ENCODE data around the gene POLR2L.

POLR2L gene

GRCh38 chr11:824942-825341 is 17.4 kb downstream of the POLR2L start:
- no peak for DNase-seq

GRCh38 chr11:824292-824880 is 17.9 kb downstream of the POLR2L start:
- DNase-seq: no peak

- no peak for DNase-seq
Measured at GRCh38 chr11:823441-824291, 18.7 kb downstream of the POLR2L start.

DNA sequence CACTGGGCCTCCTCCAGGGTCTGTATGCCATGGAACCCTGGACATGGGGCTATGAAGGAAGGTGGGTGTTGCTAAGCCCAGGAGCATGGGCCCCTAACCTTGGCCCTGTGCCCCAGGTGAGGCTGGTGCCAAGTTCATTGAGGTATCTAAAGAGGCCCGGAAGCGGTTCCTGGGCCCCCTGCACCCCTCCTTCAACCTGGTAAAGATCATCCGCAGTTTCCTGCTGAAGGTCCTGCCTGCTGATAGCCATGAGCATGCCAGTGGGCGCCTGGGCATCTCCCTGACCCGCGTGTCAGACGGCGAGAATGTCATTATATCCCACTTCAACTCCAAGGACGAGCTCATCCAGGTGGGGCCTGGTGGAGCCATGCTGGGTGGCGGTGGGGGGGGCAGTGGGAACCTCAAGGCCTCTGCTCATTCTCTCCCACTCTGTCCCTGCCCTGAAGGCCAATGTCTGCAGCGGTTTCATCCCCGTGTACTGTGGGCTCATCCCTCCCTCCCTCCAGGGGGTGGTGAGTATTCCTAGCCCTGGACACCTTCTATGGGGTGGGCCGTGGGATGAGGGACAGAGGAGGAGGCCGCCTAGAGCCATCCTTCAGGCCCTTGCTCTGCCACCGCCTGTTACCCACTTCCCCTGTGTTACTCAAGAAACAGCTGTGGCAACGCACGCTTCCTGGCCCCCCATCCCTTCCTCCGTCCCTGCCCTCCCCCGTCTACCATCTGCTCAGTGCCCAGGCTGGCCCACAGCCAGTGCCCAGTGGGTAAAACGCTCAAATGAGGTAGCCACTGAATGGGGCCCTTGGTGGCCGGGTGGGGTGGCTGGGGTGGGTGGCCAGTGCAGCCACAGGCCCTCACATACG is 20.6 kb downstream of the POLR2L start:
- no peak for DNase-seq

DNA sequence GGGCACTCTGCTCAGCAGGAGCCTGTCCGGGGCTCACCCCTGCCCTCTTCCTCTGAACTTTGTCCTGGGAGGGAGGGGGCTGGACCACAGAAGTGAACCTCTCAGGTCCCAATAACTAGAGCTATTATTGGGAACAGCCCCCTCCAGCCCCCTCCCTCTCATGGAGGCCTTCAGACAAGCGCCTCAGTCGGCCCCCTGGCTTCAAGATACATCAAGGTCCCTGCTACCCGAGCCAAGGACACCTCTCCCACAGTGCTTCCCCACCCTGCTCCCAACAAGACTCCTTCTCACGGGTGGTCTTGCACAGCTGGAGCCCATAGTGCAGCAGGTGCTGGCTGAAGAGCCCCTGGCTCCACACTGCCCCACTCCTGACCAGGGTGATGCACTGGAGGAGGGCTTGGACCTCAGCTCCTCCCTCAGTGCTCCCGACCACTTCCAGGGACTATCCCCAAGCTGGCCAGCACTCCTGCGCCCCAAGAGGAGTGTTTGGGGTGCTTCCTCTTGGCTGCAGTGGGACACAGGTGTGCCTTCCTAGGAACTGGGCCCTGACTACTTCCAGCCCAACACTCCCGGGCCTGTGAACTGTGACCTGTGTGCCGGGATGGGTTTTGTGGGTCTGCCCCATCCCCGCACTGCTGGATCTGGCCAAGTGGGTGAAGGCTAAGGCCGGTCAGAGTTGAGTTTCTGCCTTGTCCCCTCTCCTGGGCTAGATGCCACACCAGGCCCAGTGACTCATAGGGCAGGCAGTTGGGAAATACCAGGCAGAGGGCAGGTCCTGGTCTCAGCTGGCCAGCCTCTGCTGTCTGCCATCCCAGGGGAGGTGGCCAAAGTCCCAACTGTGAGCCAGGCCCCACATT is 21.4 kb downstream of the POLR2L start:
- DNase-seq: no peak

- DNase-seq: peak; percentile 84 to 96 (median 90)
Measured at GRCh38 chr11:819943-820649, 22.2 kb downstream of the POLR2L start.

- DNase-seq: peak; percentile 85 to 91 (median 88)
Measured at GRCh38 chr11:819129-819931, 23.0 kb downstream of the POLR2L start.

DNA sequence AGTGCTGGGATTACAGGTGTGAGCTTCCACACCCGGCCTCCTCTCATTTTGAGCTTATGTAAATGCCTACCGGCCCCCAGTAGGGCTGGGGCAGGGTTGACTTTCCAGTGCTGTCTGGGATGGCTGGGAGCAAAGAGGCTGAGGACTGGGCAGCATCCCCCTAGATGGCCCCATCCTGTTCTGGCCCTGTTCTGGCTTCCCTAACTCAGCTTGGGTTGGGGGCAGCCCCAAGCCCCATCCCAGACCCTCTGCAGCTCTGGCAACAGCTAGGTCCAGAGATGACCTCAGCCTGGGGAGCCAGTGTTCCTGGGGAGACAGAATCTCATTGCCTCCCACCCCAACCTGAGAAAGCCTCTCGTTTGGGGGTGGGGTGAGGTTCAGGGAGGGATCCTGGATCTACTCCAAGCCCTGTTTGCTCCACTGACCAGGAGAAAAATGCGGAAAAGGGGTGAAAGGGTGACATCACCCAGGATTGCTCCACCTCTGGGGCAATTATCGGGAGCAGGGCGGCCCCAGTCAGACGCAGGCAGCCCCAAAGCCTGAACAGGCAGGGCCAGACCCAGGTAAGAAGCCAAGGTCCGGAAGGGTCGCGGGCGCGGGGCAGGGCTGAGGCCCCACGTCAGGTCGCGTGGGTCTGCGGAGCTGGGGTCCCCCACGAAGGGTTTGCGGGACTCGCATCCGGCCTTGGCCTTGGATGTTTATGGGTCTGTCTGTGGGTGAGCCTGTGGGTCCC is 23.8 kb downstream of the POLR2L start, which contains the start of gene PNPLA2:
PNPLA2 (plus strand) TSS at position 519 of the 733 bp plus-strand sequence. CDS start 805 bp downstream, outside the sequence.
- DNase-seq: no peak

- DNase-seq: no peak
Measured at GRCh38 chr11:816433-816779, 25.9 kb downstream of the POLR2L start.

- DNase-seq: no peak
Measured at GRCh38 chr11:815675-816432, 26.5 kb downstream of the POLR2L start.

DNA sequence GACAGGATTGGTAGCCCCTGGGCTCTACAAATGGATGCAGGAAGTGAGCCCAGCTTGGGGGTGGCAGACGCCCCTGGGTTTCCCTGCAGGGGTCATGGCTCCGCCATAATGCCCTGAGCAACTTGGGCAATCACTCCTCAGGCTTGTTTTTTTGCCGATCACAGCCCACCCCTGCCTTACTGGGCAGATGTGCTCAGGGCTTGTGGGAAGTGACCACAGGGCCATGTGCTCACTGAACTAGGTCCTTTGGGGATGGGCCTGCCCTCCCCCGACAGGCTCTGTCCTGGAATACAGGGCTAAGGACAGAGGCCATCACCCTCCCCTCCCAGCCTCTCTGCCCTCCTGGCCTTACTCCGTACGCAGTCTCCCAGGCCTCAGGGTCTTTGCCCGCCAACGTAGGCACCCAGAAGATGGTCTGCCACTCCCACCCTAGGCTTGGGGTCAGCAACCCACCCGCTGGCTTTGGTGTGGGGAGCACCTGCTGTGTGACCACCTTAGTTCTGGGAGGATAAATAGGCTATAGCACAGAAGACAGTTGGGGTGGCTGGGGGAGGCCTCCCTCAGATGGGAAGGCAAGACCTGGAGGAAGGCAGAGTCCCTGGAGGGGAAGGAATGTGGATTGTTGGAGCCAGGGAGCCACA is 28.8 kb downstream of the POLR2L start:
- no peak for DNase-seq

DNA sequence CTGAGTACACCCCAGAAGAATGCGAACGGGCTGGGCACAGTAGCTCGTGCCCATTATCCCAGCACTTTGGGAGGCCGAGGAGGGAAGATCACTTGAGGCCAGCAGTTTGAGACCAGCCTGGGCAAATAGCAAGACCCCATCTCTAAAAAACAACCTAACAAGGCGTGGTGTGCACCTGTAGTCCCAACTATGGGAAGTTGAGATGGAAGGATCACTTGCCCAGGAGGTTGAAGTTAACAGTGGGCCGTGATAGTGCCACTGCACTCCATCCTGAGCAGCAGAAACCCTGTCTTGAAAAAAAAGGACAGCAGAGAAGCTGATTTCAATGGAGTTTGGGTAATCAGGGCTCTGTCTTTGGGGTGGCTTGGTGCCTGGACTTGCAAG is 29.3 kb downstream of the POLR2L start:
- DNase-seq: no peak

DNA sequence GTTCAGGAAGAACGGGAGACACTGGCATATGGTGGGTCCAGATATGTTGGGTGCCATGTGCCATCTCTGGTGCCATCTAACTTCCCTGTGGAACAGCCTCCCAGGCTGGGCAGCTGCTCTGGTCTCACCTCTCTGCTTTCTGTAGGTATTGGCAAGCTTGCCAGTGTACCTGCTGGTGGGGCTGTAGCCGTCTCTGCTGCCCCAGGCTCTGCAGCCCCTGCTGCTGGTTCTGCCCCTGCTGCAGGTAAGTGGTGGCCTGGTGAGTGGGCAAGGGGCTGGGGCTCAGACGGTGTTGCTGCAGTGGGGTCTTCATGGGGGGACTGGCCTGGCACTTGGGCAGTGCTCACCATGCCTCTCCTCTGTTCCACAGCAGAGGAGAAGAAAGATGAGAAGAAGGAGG is 29.9 kb downstream of the POLR2L start:
- no peak for DNase-seq

DNA sequence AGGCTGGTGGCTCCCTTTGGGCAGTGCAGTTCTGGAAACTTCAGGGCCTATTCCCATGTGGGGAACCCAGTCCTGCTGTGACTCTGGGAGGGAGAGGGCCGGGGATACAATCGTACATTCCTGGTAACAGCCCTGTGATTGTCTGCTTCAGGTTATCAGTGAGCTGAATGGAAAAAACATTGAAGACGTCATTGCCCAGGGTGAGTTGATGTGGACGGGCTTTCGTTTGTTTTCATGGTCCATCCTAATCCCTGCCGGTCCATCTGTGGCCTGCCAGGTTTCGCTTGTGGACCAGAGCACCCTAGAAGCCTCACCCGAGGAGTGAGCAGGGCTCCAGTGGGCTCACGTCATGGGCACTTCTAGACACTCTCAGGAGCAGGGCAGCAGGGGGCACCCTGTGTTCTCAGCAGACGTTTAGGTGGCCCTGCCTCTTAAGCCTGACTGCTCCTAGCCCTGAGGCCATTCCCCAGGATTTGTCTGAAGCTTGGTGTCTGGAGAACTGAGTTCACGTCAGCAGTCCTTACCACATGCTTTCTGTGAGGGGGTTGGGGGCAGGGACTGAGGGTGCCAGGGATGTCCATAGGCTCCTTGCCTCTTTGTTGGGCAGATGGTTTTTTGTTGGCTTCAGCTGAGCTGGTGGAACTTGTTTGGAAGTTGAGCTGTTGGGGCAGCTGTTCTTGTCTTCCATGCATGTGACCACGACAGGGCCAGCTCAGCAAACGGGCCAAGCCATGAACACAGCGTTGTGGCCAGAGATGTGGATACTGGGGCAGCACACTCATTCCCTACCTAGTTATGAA is 30.7 kb downstream of the POLR2L start:
- no peak for DNase-seq

GRCh38 chr11:810040-810567 is 32.2 kb downstream of the POLR2L start:
- no peak for DNase-seq

- peak; percentile 95 to 98 (median 96) for DNase-seq
Measured at GRCh38 chr11:809287-810039, 32.9 kb downstream of the POLR2L start, which contains the start of gene RPLP2. TSS of gene RPLP2 (plus strand) at chr11:809967. CDS start at chr11:810235, 268 bp downstream.
